RWPE1 (cell line): ENCODE data around the gene SPATS2.
A peak's percentile ranks its signal among the peaks of the same experiment; 100 is the strongest.
"Not testable (repeated sequence)": the region's sequence is repeated elsewhere in the genome, so short reads cannot be mapped to it uniquely, and the experiment has no call there.

Experiments
- CTCF ChIA-PET: fragments of 350-600 bp; sonication (Branson Sonifier 250); formaldehyde crosslinking; extraction: SDS; loops from one replicate; lab custom pipeline; 2021; lab: Yijun Ruan, JAX
- POLR2A ChIA-PET: fragments of 400-600 bp; formaldehyde crosslinking; extraction: SDS; loops from one replicate; lab custom pipeline; 2020; ENCODE audit warnings: antibody characterized with exemption; ENCODE audit not compliant: low non-redundant PET; lab: Yijun Ruan, JAX
- DNase-seq: peaks from one replicate; pipeline ENCODE4 v3.0.0; 2012; ENCODE audit warnings: low spot score
- H3K27ac ChIP-seq: fragments of 450-650 bp; 2 replicates; pipeline ENCODE4 v1.5.1; 2017
- TF ChIP-seq, protein P1 (sequence below): fragments of 450-650 bp; conservative IDR thresholded peaks from 2 replicates; pipeline ENCODE4 v1.5.1; 2017; ENCODE audit warnings: low read depth, mild to moderate bottlenecking

Gene SPATS2

GRCh38 chr12:49369411-49370145 lies 2.3 kb downstream of the SPATS2 start:
- H3K27ac ChIP-seq: peak overlapping the region; percentile 67
- ChIA-PET POLR2A (no interaction called here), CTCF (interaction anchor here (1.1 to 1.6 kb wide), 3 partner anchors 11 to 28 kb away, joined by 3 to 6 read pairs (median 4); no protein-coding TSS in a partner anchor)
- DNase-seq: no peak
- TF ChIP-seq, protein P1, sequence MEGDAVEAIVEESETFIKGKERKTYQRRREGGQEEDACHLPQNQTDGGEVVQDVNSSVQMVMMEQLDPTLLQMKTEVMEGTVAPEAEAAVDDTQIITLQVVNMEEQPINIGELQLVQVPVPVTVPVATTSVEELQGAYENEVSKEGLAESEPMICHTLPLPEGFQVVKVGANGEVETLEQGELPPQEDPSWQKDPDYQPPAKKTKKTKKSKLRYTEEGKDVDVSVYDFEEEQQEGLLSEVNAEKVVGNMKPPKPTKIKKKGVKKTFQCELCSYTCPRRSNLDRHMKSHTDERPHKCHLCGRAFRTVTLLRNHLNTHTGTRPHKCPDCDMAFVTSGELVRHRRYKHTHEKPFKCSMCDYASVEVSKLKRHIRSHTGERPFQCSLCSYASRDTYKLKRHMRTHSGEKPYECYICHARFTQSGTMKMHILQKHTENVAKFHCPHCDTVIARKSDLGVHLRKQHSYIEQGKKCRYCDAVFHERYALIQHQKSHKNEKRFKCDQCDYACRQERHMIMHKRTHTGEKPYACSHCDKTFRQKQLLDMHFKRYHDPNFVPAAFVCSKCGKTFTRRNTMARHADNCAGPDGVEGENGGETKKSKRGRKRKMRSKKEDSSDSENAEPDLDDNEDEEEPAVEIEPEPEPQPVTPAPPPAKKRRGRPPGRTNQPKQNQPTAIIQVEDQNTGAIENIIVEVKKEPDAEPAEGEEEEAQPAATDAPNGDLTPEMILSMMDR: peak; percentile 21; the same call in 1 of the 2 replicates

DNA sequence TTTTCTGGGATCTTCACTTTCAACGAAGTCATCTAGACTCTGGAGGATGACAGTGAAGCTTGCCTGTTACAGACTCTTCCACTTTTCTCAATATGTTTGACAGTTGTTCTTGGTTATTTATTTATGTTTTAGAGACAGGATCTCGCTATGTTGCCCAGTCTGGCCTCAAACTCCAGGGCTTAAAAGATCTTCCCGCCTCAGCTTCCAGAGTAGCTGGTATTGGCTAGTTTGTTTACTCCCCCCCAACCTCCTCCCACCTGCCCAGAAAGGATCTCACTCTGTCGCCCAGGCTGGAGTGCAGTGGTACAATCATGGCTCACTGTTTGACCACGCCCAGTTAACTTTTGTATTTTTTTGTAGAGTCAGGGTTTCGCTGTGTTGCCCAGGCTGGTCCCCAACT lies 3.3 kb downstream of the SPATS2 start:
- TF ChIP-seq, protein P1: no peak
- ChIA-PET CTCF (interaction anchor here (0.9 to 1.6 kb wide), 4 partner anchors 10 to 270 kb away, joined by 3 to 6 read pairs (median 4); no protein-coding TSS in a partner anchor), POLR2A (no interaction called here)

GRCh38 chr12:49375406-49375805 lies 8.1 kb downstream of the SPATS2 start:
- no peak for DNase-seq
- no peak overlapping the region for H3K27ac ChIP-seq
- POLR2A ChIA-PET: no interaction called here
- TF ChIP-seq, protein P1: no peak
- CTCF ChIA-PET: interaction anchor here (0.7 kb wide), 2 partner anchors 79 to 136 kb away, joined by 3 read pairs; no protein-coding TSS in a partner anchor

More for the DNA sequence above, 3.3 kb downstream of the SPATS2 start:
- peak overlapping the region; percentile 35; the same call in 1 of the 2 replicates for H3K27ac ChIP-seq
- DNase-seq: no peak

GRCh38 chr12:49377386-49377785 lies 10.1 kb downstream of the SPATS2 start:
- no peak overlapping the region for H3K27ac ChIP-seq
- POLR2A ChIA-PET: no interaction called here
- TF ChIP-seq, protein P1: no peak

GRCh38 chr12:49380184-49380583 lies 12.9 kb downstream of the SPATS2 start:
- DNase-seq: not testable (repeated sequence)

More at GRCh38 chr12:49377386-49377785, 10.1 kb downstream of the SPATS2 start:
- no peak for DNase-seq
- CTCF ChIA-PET: interaction anchor here (0.8 kb wide), 1 partner anchor 16 kb away, joined by 3 read pairs; no protein-coding TSS in a partner anchor

DNA sequence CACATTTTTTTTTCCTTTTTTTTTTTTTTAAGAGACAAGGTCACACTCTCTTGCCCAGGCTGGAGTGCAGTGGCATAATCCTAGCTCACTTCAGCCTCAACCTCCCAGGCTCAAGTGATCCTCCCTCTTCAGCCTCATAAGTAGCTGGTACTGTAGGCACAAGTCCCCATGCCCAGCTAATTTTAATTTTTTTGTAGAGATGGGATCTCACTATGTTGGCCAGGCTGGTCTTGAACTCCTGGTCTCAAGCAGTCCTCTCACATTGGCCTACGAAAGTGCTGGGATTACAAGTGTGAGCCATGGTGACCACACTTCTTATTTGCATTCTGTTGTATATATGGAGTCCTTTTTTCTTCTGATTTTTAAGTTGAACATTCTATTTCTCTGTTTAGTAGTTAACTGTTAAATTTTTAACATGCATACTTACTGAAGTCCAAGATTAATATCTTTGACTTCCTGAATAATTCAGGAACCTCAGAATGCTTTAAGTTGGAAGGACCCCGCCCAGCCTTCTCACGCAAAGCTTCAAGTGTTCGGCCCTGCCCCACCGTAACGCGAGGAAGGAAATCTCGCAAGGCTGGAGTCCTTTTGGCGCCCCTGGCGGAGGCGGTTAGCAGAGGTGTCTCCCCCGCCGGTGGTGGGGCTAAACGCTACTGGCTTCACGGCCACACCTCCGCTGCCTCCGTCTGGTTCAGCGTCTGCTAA lies 21.6 kb downstream of the SPATS2 start:
- H3K27ac ChIP-seq: no peak overlapping the region
- no peak for DNase-seq
- ChIA-PET POLR2A (no interaction called here), CTCF (interaction anchor here (0.7 kb wide), 1 partner anchor 112 kb away, joined by 3 read pairs; no protein-coding TSS in a partner anchor)
- TF ChIP-seq, protein P1: no peak

More at GRCh38 chr12:49380184-49380583, 12.9 kb downstream of the SPATS2 start:
- POLR2A ChIA-PET, H3K27ac ChIP-seq: not testable (repeated sequence)
- CTCF ChIA-PET: interaction anchor here (0.6 to 1.3 kb wide), 2 partner anchors 10 to 83 kb away, joined by 3 to 4 read pairs; no protein-coding TSS in a partner anchor
